HEK293T (cell line): ENCODE measurements around the gene NCEH1.

Source experiments
- CTCF ChIA-PET: fragments of 350-600 bp; formaldehyde crosslinking; extraction: SDS; loops from one replicate; lab custom pipeline; 2021; ENCODE audit warnings: antibody characterized with exemption, inconsistent platforms; lab: Yijun Ruan, JAX
- POLR2A ChIA-PET: fragments of 350-600 bp; formaldehyde crosslinking; extraction: SDS; loops from one replicate; lab custom pipeline; 2020; ENCODE audit warnings: antibody characterized with exemption, inconsistent platforms; lab: Yijun Ruan, JAX
- DNase-seq: peaks from one replicate; pipeline ENCODE4 v3.0.0; 2012; ENCODE audit warnings: mixed read lengths; ENCODE audit errors: extremely low spot score
- ARNT ChIP-seq: fragments of 450-650 bp; IDR thresholded peaks from 2 replicates; pipeline ENCODE4 v1.6.1; 2017; ENCODE audit warnings: mild to moderate bottlenecking
- BHLHE40 ChIP-seq: fragments of 450-650 bp; IDR thresholded peaks from 2 replicates; pipeline ENCODE4 v1.6.1; 2016; ENCODE audit warnings: mild to moderate bottlenecking, moderate library complexity, borderline replicate concordance
- CTBP1 ChIP-seq: fragments of 450-650 bp; IDR thresholded peaks from 2 replicates; pipeline ENCODE4 v1.6.1; 2016; ENCODE audit warnings: borderline replicate concordance
- ELF4 ChIP-seq: fragments of 450-650 bp; IDR thresholded peaks from 2 replicates; pipeline ENCODE4 v1.6.1; 2017; ENCODE audit warnings: antibody characterized with exemption
- FOXA1 ChIP-seq: fragments of 450-650 bp; IDR thresholded peaks from 2 replicates; pipeline ENCODE4 v1.6.1; 2016; ENCODE audit warnings: mild to moderate bottlenecking
- FOXK2 ChIP-seq: fragments of 450-650 bp; IDR thresholded peaks from 2 replicates; pipeline ENCODE4 v1.6.1; 2016; ENCODE audit warnings: mild to moderate bottlenecking
- FOXM1 ChIP-seq: fragments of 450-650 bp; IDR thresholded peaks from 2 replicates; pipeline ENCODE4 v1.6.1; 2017; ENCODE audit warnings: mild to moderate bottlenecking, borderline replicate concordance
- HDGF ChIP-seq: fragments of 450-650 bp; IDR thresholded peaks from 2 replicates; pipeline ENCODE4 v1.6.1; 2017; ENCODE audit warnings: antibody characterized with exemption, borderline replicate concordance
- L3MBTL2 ChIP-seq: fragments of 450-650 bp; conservative IDR thresholded peaks from 2 replicates; pipeline ENCODE4 v1.6.1; 2016; ENCODE audit warnings: mild to moderate bottlenecking
- LEF1 ChIP-seq: fragments of 450-650 bp; IDR thresholded peaks from 2 replicates; pipeline ENCODE4 v1.6.1; 2017; ENCODE audit warnings: mild to moderate bottlenecking, borderline replicate concordance
- NFRKB ChIP-seq: fragments of 450-650 bp; IDR thresholded peaks from 2 replicates; pipeline ENCODE4 v1.6.1; 2016; ENCODE audit warnings: mild to moderate bottlenecking, moderate library complexity
- SP1 ChIP-seq: fragments of 450-650 bp; IDR thresholded peaks from 2 replicates; pipeline ENCODE4 v1.6.1; 2017
- SUZ12 ChIP-seq: fragments of 450-650 bp; IDR thresholded peaks from 2 replicates; pipeline ENCODE4 v1.6.1; 2016; ENCODE audit warnings: mild to moderate bottlenecking
- TARDBP ChIP-seq: fragments of 450-650 bp; IDR thresholded peaks from 2 replicates; pipeline ENCODE4 v1.6.1; 2016
- ZNF384 ChIP-seq: fragments of 450-650 bp; IDR thresholded peaks from 2 replicates; pipeline ENCODE4 v1.6.1; 2016
- TF ChIP-seq, protein P1 (sequence below): fragments of 450-650 bp; IDR thresholded peaks from 2 replicates; pipeline ENCODE4 v1.6.1; 2016

Gene NCEH1

DNA sequence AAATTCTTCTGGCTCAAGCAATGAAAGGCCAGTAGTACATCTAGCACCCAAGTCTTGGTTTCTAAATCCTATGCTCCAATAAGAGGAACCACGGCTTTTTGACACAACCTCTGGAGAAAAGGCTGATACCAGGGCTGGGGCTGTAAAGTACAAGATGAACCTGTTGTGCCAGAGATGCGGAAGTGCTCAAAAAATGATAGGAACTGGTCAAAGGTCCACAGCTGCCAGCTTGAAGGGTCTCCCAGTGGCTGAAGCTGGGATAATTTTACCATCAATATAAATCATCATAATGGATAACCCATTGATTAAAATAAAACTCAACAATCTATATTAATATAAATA is 558 bp upstream of the NCEH1 start:
- peak; percentile 17 for DNase-seq

DNA sequence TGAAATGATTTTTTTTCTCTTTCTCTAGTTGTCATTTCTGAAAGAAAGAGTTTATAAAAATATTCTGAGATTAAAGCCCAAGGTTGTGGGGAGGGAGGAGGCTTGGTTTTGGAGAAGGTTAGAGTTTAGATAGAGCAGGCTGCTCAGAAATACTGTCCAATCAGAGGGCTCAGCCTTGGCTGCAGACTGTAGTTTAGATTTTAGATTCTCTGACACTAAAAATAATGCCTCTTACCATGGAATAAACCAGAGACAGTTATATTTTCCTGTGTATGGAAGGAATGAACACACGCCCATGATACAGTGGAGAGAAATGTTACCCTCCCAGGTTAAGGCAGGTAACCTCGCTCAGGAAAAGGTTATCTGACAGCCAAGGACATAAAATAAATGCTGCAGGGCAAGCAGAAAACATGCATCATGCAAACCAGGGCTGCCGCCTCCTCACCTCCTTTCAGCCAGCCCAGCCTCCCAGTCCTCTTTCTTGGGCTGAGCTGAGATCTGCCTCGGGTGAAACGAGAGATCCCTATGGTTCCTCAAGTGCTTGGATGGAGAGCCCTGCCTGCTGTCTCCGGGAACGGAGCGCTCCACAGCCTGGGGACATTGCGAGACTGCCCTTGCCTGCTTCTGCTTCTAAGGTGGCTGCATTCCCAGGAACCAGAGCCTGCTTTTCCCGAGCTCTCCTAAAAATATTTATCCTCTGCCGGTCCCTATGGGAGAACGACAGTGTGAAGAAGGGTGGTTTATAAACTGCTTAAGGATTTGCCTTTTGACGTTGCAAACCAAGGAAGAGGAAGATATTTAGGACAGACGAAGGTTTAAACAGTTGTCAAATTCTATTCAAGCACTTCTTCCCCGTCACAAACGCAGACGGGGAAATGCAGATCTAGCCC is 848 bp downstream of the NCEH1 start:
- CTCF ChIA-PET = interaction anchor here (0.6 kb wide), 2 partner anchors 32 to 63 kb away, joined by 3 to 5 read pairs; no protein-coding TSS in a partner anchor
- TF ChIP-seq, protein P1, sequence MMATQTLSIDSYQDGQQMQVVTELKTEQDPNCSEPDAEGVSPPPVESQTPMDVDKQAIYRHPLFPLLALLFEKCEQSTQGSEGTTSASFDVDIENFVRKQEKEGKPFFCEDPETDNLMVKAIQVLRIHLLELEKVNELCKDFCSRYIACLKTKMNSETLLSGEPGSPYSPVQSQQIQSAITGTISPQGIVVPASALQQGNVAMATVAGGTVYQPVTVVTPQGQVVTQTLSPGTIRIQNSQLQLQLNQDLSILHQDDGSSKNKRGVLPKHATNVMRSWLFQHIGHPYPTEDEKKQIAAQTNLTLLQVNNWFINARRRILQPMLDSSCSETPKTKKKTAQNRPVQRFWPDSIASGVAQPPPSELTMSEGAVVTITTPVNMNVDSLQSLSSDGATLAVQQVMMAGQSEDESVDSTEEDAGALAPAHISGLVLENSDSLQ = no peak
- no peak for TF ChIP-seq TARDBP
- no peak for TF ChIP-seq SP1
- no peak for TF ChIP-seq CTBP1
- no peak for TF ChIP-seq ELF4
- no peak for TF ChIP-seq FOXK2
- no peak for TF ChIP-seq NFRKB
- no peak for TF ChIP-seq L3MBTL2
- TF ChIP-seq LEF1 = no peak
- no peak for TF ChIP-seq BHLHE40
- TF ChIP-seq SUZ12 = no peak
- no peak for TF ChIP-seq FOXM1
- TF ChIP-seq FOXA1 = no peak
- peak; percentile 39 for DNase-seq

More for the DNA sequence above, 558 bp upstream of the NCEH1 start:
- ChIA-PET POLR2A (interaction anchor here (1.2 to 1.6 kb wide), 2 partner anchors 38 to 39 kb away, joined by 3 to 6 read pairs; partner anchors contain the start of gene ECT2), CTCF (interaction anchor here (0.6 to 0.7 kb wide), 2 partner anchors 10 to 37 kb away, joined by 3 to 5 read pairs; no protein-coding TSS in a partner anchor)
- TF ChIP-seq ZNF384 = no peak
- TF ChIP-seq LEF1 = no peak
- no peak for TF ChIP-seq NFRKB
- TF ChIP-seq BHLHE40 = no peak
- no peak for TF ChIP-seq HDGF
- no peak for TF ChIP-seq ELF4
- no peak for TF ChIP-seq SP1
- no peak for TF ChIP-seq TARDBP
- TF ChIP-seq ARNT = no peak
- TF ChIP-seq FOXM1 = no peak
- no peak for TF ChIP-seq SUZ12

DNA sequence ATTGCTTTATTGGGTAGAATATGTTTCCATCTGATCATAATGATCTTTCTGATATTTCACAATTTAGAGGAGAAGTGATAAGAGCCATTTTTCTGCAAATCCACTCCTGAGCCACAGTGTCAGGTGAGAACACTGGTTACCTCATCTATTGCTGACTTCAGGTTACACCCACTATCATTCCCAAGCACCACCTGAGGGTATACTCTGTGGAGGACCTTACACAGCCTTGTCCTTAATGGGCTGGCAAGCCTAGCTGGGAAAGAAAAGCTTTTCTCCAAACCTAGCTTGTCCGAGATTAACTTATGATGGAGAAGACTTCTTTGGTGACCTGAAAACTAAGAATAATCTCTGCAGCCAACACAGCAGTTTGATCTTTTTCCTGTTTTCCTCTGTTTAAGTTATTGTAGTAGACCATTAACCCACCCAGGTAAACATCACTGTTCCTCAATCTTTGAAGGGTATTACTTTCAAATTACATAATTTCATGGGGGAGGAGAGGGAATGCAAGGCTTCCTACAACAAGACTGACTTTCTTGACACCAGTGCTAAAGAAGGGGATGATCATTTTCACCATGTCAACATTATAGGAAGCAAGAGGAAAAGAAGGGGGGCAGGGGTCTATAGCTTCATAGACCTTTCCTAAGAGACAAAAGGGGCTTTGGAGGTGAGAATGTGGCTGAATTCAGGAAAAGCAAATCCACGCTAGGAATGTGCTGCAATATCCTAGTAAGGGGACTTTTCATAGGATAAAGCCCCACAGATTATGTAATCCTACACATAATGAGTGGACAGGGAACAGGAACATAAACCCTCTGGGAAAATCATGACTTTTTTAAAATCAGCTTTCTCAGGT is 1.7 kb downstream of the NCEH1 start:
- TF ChIP-seq FOXK2 (no peak), FOXM1 (no peak), SP1 (no peak), ZNF384 (no peak), SUZ12 (no peak), HDGF (no peak), LEF1 (no peak), CTBP1 (no peak), FOXA1 (no peak), L3MBTL2 (no peak), TARDBP (no peak), ELF4 (no peak), BHLHE40 (no peak), NFRKB (no peak), ARNT (no peak)
- TF ChIP-seq, protein P1 = no peak
- CTCF ChIA-PET = no interaction called here
- POLR2A ChIA-PET = interaction anchor here (1.4 kb wide), 1 partner anchor 41 kb away, joined by 6 read pairs; the partner anchor contains the start of gene ECT2
- no peak for DNase-seq

More for the DNA sequence above, 848 bp downstream of the NCEH1 start:
- POLR2A ChIA-PET = interaction anchor here (1.2 to 1.6 kb wide), 3 partner anchors 37 to 41 kb away, joined by 3 to 6 read pairs (median 6); partner anchors contain the start of gene ECT2

DNA sequence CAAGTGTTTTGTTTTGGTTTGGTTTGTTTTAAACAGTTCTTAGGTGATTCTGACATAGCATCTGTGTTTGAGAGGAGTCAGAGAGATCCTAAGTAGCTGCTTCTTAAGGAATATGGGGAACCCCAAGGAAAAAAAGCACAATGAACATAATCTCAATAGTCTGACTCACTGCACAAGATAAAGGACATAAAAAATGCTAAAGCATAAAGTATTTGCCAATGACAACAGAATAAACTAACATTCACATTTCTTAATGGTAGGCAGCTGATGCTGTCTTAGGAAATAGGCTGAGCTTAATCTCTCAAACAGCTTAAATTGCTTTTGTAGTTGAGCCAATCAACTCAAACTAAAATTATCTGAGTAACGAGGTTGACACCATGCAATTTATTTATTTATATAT is 2.9 kb downstream of the NCEH1 start:
- TF ChIP-seq SP1 = no peak
- no peak for TF ChIP-seq HDGF
- TF ChIP-seq, protein P1 = no peak
- no peak for TF ChIP-seq NFRKB
- ChIA-PET CTCF (no interaction called here), POLR2A (interaction anchor here (0.9 kb wide), 1 partner anchor 43 kb away, joined by 3 read pairs; the partner anchor contains the start of gene ECT2)
- no peak for DNase-seq

DNA sequence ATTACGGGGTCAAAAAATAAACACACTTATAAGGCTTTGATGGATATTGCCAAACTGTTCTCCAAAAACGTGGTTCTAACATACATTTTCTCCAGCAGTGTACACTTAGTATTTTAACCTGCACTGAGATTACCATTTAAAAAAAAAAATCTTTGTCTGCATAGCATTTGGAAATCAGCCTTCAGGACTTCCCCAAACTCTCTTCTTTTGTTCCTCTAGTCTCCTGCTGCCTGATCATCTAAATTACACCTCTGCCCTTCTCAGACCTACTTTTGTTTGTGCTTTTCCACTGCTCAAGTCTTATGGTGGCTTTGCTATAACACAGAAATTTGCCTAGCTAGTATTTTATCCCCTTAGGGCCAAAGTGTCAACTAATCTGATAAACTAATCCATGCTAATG is 3.8 kb downstream of the NCEH1 start:
- ChIA-PET CTCF (no interaction called here), POLR2A (no interaction called here)
- no peak for DNase-seq

More for the DNA sequence above, 3.8 kb downstream of the NCEH1 start:
- TF ChIP-seq FOXM1 = no peak
- TF ChIP-seq NFRKB = no peak
- TF ChIP-seq BHLHE40 = no peak
- TF ChIP-seq ELF4 = no peak
- no peak for TF ChIP-seq SP1
- TF ChIP-seq SUZ12 = no peak
- TF ChIP-seq ZNF384 = no peak
- no peak for TF ChIP-seq L3MBTL2
